Camera-type eye (tissue), 1 donor: ENCODE results near the gene IAPP. TPM values are rescaled to one million over a fixed set of nuclear protein-coding genes. Genes with fewer than 3 reads are reported as not detected.

Experiments used
- total RNA-seq: library from RNA; depleted of rRNA; stranded (reverse); fragments of >200 nt; gene quantifications from one replicate; pipeline ENCODE4 v1.2.3, GENCODE V29; 2014

Gene IAPP
- total RNA-seq: not detected

GRCh38 chr12:21372602-21373001 is at the start of gene IAPP:
IAPP (plus strand) TSS chr12:21372902; CDS start chr12:21373352, 450 bp downstream.

GRCh38 chr12:21334771-21335325 is 37.9 kb upstream of the IAPP start, which contains the start of gene SLCO1A2:
SLCO1A2 (minus strand) TSS chr12:21334917; CDS start chr12:21334647, 270 bp downstream.

Other genes starting within 250 kb of the IAPP start
- not detected for gene SLCO1B1, start 241.7 kb upstream of the IAPP start, total RNA-seq
- 0.05 TPM for gene SLCO1A2, start 38.0 kb upstream of the IAPP start, total RNA-seq
- gene PYROXD1, start 64.8 kb downstream of the IAPP start, total RNA-seq: 32.7 TPM
- gene RECQL, start 128.7 kb downstream of the IAPP start, total RNA-seq: 45.0 TPM
- gene GOLT1B, start 128.9 kb downstream of the IAPP start, total RNA-seq: 49.8 TPM
- gene SPX, start 153.4 kb downstream of the IAPP start, total RNA-seq: 6.8 TPM
- not detected for gene GYS2, start 231.9 kb downstream of the IAPP start, total RNA-seq